D721Med (cell line): ENCODE results near the gene FADS2.

Experiments used
- DNase-seq: peaks from one replicate; pipeline ENCODE4 v3.0.0; 2011; ENCODE audit warnings: low spot score; ENCODE audit not compliant: insufficient read length
- FAIRE-seq: peaks from 2 replicates; lab custom pipeline; 2011; peaks lifted over from hg19 to GRCh38; lab: Jason Lieb, UNC
- CTCF ChIP-seq: IDR thresholded peaks from 2 replicates; pipeline ENCODE4 v1.5.1; 2012; ENCODE audit warnings: mild to moderate bottlenecking, control low read depth; ENCODE audit not compliant: insufficient read depth; ENCODE audit errors: missing control alignments

Gene FADS2

DNA sequence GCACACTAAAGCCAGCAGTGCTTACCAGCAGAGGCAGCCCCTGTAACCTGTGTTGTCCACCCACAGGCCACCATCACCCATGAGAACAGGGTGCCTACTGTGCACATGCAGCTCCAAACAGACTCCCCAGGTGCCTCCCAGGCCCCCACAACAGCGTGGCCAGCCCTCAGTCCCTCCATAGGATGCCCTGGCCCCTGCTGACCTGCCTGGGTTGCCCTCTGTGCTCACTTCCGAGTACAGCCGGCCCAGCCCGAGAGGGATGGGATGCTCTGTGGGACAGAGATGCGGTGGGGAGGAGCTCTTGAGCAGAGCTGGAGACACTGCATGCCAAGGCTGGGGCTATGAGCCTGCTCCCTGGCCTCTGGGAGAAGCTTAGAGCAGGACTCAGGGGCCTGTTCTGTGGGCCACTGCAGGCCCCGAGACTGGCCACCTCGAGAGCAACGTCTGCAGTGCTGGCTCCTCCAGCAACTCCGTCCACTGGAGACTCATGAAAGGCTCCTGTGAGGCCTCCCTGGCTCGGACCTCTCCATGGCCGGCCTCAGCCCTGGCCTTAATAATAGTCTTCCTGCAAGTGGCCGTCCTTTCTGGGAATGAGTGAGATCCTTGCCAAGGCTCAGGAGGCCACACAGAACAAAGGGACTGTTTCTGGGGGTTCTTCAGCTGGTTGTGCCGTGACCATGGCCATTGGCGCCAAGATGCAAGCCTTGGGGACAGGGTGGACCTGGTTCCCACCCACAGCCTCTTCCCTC is 27.0 kb downstream of the FADS2 start:
- FAIRE-seq = no peak
- DNase-seq = no peak
- TF ChIP-seq CTCF = no peak

DNA sequence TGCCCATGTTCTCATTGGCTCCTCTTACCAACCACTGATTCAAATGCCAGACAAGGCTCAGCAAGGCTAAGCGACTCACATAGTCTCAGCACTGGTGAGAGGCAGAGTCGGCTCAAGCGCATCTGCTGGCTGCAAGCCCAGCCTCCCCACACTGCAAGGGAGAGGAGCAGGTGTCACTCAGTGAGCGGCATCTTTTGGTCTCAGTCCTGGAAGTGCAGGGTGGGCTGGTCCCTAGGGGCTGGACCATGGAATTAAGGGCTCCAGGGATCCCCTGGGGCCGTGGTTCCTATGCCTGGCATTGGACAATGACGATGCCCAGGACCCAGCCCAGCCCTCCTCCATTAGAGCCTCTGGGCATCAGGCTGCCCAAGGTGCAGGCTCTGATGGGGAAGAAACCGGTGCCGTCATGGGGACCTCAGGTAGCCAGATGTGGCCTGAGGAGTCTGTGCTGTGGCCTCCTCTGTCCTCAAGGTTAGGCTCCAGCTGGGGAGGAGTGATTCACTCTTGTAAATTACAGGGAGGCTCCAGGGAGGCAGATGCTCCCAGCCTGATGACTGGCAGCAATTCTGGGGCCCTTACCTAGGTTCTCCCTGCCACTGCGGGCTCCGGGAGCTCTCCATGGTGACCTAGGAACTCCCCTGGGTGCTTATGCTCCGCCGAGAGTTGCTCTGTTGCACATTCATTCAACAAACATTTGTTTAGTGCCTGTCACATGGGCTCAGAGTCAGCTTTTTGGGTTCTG is 28.0 kb downstream of the FADS2 start:
- no peak for TF ChIP-seq CTCF
- FAIRE-seq = no peak

DNA sequence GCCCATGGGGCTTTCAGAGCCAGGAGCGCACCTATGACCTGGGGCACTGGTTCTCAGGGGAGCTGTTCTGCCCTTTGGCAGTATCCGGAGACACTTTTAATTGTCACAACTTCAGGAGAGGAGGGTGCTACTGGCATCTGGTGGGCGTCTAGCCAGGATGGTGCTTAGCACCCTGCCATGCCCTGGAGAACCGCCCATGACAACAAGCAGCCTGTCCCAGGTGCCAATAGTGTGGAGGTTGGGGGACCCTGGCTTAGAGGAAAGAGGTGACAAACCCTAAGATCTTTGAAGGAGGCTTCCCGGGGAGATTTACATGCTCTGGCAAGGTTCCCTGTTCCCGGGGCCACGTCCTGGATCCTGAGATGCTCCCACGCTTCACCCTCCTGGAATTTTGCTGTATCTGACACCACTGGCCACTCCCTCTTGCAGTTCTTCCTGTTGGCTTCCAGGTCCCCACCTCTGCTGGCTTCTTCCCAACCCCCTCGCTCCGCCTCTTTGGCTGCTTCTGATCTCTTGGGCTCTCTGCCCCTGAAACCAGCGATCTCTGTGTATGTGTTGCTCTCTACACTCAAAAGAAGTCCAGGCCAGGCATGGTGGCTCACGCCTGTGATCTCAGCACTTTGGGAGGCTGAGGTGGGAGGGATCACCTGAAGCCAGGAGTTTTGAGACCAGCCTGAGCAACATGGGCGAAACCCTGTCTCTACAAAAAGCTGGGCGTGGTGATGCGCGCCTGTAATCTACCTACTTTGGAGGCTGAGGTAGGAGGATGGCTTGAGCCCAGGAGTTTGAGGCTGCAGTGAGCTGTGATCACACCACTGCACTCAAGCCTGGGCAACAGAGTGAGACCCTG is 32.2 kb downstream of the FADS2 start:
- TF ChIP-seq CTCF = no peak
- FAIRE-seq (no peak), DNase-seq (no peak)

More for the DNA sequence above, 28.0 kb downstream of the FADS2 start:
- no peak for DNase-seq

GRCh38 chr11:61861634-61862033 is 33.5 kb downstream of the FADS2 start:
- DNase-seq (no peak), FAIRE-seq (no peak)
- TF ChIP-seq CTCF = no peak

DNA sequence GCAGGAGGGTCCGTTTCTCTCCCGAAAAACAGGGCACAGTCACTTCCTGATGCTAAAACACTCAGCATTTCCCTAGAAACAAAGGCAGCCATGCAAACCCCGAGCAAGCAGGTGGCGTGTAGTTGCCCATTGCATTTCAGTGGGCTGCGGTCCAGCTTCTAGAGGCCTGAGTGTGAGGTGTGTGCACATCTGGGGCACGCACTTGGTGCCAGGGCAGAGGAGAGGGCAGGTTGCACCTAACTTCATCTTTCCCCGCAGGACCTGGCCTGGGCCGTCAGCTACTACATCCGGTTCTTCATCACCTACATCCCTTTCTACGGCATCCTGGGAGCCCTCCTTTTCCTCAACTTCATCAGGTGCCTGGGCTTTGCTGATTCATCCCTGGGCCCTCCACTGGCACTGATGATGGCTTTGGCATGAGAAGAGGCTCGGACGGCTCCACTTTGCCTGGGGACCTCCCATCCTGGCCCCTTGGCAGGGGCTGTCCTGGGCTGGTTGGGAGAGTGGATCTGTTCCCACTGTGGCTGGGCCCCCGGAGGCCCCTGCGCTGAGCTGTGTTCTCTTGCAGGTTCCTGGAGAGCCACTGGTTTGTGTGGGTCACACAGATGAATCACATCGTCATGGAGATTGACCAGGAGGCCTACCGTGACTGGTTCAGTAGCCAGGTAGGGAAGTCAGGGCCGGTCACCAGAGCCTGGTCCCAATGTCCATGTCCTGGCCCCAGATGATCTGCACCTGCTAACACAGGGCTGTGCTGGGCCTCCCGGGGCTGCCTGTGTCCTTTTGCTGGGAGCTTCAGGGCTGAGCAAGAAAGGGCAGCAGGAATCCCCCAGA is 34.8 kb downstream of the FADS2 start:
- DNase-seq = no peak
- FAIRE-seq = no peak
- TF ChIP-seq CTCF = no peak

GRCh38 chr11:61863548-61864081 is 35.5 kb downstream of the FADS2 start:
- no peak for TF ChIP-seq CTCF
- FAIRE-seq (no peak), DNase-seq (no peak)
